CD4-positive, CD25-positive, alpha-beta regulatory T cell (primary cell): Measurements from ENCODE around the gene NOTO. TPM values are rescaled to one million over a fixed set of nuclear protein-coding genes. Genes with fewer than 3 reads are reported as not detected.

Source experiments
- ATAC-seq, 2 donors: fragments of 150-1000 bp; cut with Tn5 transposase; one replicate each; pipeline ENCODE4 v1.10.0; 2021; ENCODE audit warnings: low read depth in 2 of 2, moderate number of reproducible peaks in 2 of 2, moderate library complexity in 1 of 2
- DNase-seq, 3 donors: peaks; one replicate each; pipeline versions ENCODE4 v3.0.0 to v3.0.0-alpha.2; 2012 to 2022; ENCODE audit warnings: mixed read lengths in 1 of 3
- H3K27ac ChIP-seq: one replicate; pipeline ENCODE4 v1.7.0; 2013; ENCODE audit warnings: mild to moderate bottlenecking, low read length; ENCODE audit not compliant: insufficient read depth, poor library complexity, severe bottlenecking
- H3K27me3 ChIP-seq: one replicate; pipeline ENCODE4 v1.7.0; 2013; ENCODE audit warnings: low read length; ENCODE audit not compliant: control insufficient read depth, insufficient read depth
- H3K36me3 ChIP-seq: one replicate; pipeline ENCODE4 v1.7.0; 2013; ENCODE audit warnings: mild to moderate bottlenecking, low read length, moderate library complexity; ENCODE audit not compliant: control insufficient read depth, insufficient read depth
- H3K4me1 ChIP-seq: 2 replicates; pipeline ENCODE4 v1.7.0; 2013; ENCODE audit warnings: mild to moderate bottlenecking, low read length; ENCODE audit not compliant: insufficient read depth, control insufficient read depth, poor library complexity, severe bottlenecking
- H3K4me3 ChIP-seq: one replicate; pipeline ENCODE4 v1.7.0; 2013; ENCODE audit warnings: low read depth, mild to moderate bottlenecking, low read length, moderate library complexity
- H3K9me3 ChIP-seq, 2 experiments: 1 replicate in 1 of 2; 2 replicates in 1 of 2; pipeline ENCODE4 v1.7.0; 2013; ENCODE audit warnings: low read length in 2 of 2, mild to moderate bottlenecking in 1 of 2, moderate library complexity in 1 of 2; ENCODE audit not compliant: control insufficient read depth in 2 of 2
- H3K27ac Mint-ChIP-seq, 3 donors: one replicate each; pipeline ENCODE4 v1.8.0; 2020 to 2022; ENCODE audit warnings: mild to moderate bottlenecking in 3 of 3, mixed read lengths in 3 of 3, moderate library complexity in 2 of 3
- H3K27me3 Mint-ChIP-seq: one replicate; pipeline ENCODE4 v1.8.0; 2022; ENCODE audit warnings: mild to moderate bottlenecking, mixed read lengths
- H3K36me3 Mint-ChIP-seq: one replicate; pipeline ENCODE4 v1.8.0; 2020; ENCODE audit warnings: mixed read lengths
- H3K4me1 Mint-ChIP-seq, 4 donors: one replicate each; pipeline ENCODE4 v1.8.0; 2020 to 2022; ENCODE audit warnings: mixed read lengths in 4 of 4, mild to moderate bottlenecking in 1 of 4
- H3K4me3 Mint-ChIP-seq, 4 donors: one replicate each; pipeline ENCODE4 v1.8.0; 2020 to 2022; ENCODE audit warnings: mild to moderate bottlenecking in 4 of 4, mixed read lengths in 4 of 4, moderate library complexity in 3 of 4
- H3K9me3 Mint-ChIP-seq, 7 donors: one replicate each; pipeline ENCODE4 v1.8.0; 2020 to 2022; ENCODE audit warnings: mixed read lengths in 7 of 7, mild to moderate bottlenecking in 3 of 7, moderate library complexity in 2 of 7
- polyA plus RNA-seq, 4 donors: library from polyadenylated mRNA; unstranded; fragments of 300-500 nt; fragmentation: Illumina TruSeq; gene quantifications; one replicate each; pipeline ENCODE4 v1.2.3, GENCODE V29; 2021
- total RNA-seq: library from RNA; stranded (reverse); gene quantifications from one replicate; pipeline ENCODE4 v1.2.3, GENCODE V29; 2022

NOTO gene
- total and polyA plus RNA-seq, 5 donors from 2014 or later: not detected

GRCh38 chr2:73252238-73253027, 50.1 kb downstream of the NOTO start:
- H3K9me3 Mint-ChIP-seq: no peaks in the 10 kb centered on the region
- no peaks in the 10 kb centered on the region for H3K27me3 Mint-ChIP-seq
- H3K36me3 Mint-ChIP-seq: peaks cover 22% of the 10 kb centered on the region
- Histone ChIP-seq H3K27me3 (no peaks in the 10 kb centered on the region), H3K27ac (no peak overlapping the region), H3K4me3 (no peak overlapping the region), H3K9me3 (no peaks in the 10 kb centered on the region), H3K4me1 (no peaks in the 10 kb centered on the region), H3K36me3 (peaks cover 67% of the 10 kb centered on the region)
- DNase-seq (no peak), ATAC-seq (no peak)
- H3K4me3 Mint-ChIP-seq: no peak overlapping the region
- H3K4me1 Mint-ChIP-seq: peaks cover 0 to 4% (median 0%) of the 10 kb centered on the region in 4 donors
- no peak overlapping the region for H3K27ac Mint-ChIP-seq

- Mint-ChIP-seq H3K4me3 (no peak overlapping the region), H3K36me3 (peaks cover 22% of the 10 kb centered on the region)
Measured at GRCh38 chr2:73253400-73253799, 51.0 kb downstream of the NOTO start.

GRCh38 chr2:73253901-73254300, 51.5 kb downstream of the NOTO start:
- peaks cover 18% of the 10 kb centered on the region for H3K36me3 Mint-ChIP-seq

More at GRCh38 chr2:73253400-73253799, 51.0 kb downstream of the NOTO start:
- Histone ChIP-seq H3K4me3 (no peak overlapping the region), H3K27ac (no peak overlapping the region), H3K36me3 (peaks cover 58% of the 10 kb centered on the region), H3K27me3 (no peaks in the 10 kb centered on the region), H3K9me3 (no peaks in the 10 kb centered on the region), H3K4me1 (peaks cover 6% of the 10 kb centered on the region)
- ATAC-seq (no peak), DNase-seq (no peak)
- Mint-ChIP-seq H3K4me1 (peaks cover 0 to 7% (median 0%) of the 10 kb centered on the region in 4 donors), H3K27ac (peak overlapping the region in 1 of 3 donors; percentile 43), H3K9me3 (no peaks in the 10 kb centered on the region), H3K27me3 (no peaks in the 10 kb centered on the region)

GRCh38 chr2:73254343-73255006, 52.1 kb downstream of the NOTO start:
- peaks cover 16% of the 10 kb centered on the region for H3K36me3 Mint-ChIP-seq
- H3K4me1 Mint-ChIP-seq: peaks cover 0 to 7% (median 0%) of the 10 kb centered on the region in 4 donors
- Histone ChIP-seq H3K4me1 (peaks cover 6% of the 10 kb centered on the region), H3K36me3 (peaks cover 47% of the 10 kb centered on the region), H3K4me3 (no peak overlapping the region), H3K27ac (no peak overlapping the region), H3K27me3 (no peaks in the 10 kb centered on the region), H3K9me3 (no peaks in the 10 kb centered on the region)
- H3K4me3 Mint-ChIP-seq: no peak overlapping the region
- DNase-seq (no peak), ATAC-seq (no peak)
- H3K9me3 Mint-ChIP-seq: no peaks in the 10 kb centered on the region
- H3K27ac Mint-ChIP-seq: peak overlapping the region in 1 of 3 donors; percentile 15
- H3K27me3 Mint-ChIP-seq: no peaks in the 10 kb centered on the region

More at GRCh38 chr2:73253901-73254300, 51.5 kb downstream of the NOTO start:
- Mint-ChIP-seq H3K9me3 (no peaks in the 10 kb centered on the region), H3K4me3 (no peak overlapping the region), H3K4me1 (peaks cover 0 to 7% (median 0%) of the 10 kb centered on the region in 4 donors), H3K27me3 (no peaks in the 10 kb centered on the region), H3K27ac (peak overlapping the region in 1 of 3 donors; percentile 15)
- peaks cover 6% of the 10 kb centered on the region for H3K4me1 ChIP-seq
- DNase-seq (no peak), ATAC-seq (no peak)
- peaks cover 53% of the 10 kb centered on the region for H3K36me3 ChIP-seq
- H3K27me3 ChIP-seq: no peaks in the 10 kb centered on the region
- no peaks in the 10 kb centered on the region for H3K9me3 ChIP-seq
- no peak overlapping the region for H3K4me3 ChIP-seq
- H3K27ac ChIP-seq: no peak overlapping the region

- H3K27me3 Mint-ChIP-seq: no peaks in the 10 kb centered on the region
- H3K4me1 Mint-ChIP-seq: peaks cover 0 to 7% (median 0%) of the 10 kb centered on the region in 4 donors
- Histone ChIP-seq H3K27ac (no peak overlapping the region), H3K9me3 (no peaks in the 10 kb centered on the region), H3K27me3 (no peaks in the 10 kb centered on the region), H3K4me1 (peaks cover 6% of the 10 kb centered on the region), H3K36me3 (peaks cover 44% of the 10 kb centered on the region), H3K4me3 (no peak overlapping the region)
- peak overlapping the region in 1 of 3 donors; percentile 66 for H3K27ac Mint-ChIP-seq
- H3K36me3 Mint-ChIP-seq: peaks cover 9% of the 10 kb centered on the region
- no peaks in the 10 kb centered on the region for H3K9me3 Mint-ChIP-seq
- no peak for DNase-seq
- H3K4me3 Mint-ChIP-seq: no peak overlapping the region
- ATAC-seq: peak in 1 of 2 donors; percentile 10
Measured at GRCh38 chr2:73255007-73255644, 52.8 kb downstream of the NOTO start.

GRCh38 chr2:73255907-73256617, 53.7 kb downstream of the NOTO start:
- no peak for ATAC-seq
- H3K4me1 Mint-ChIP-seq: peaks cover 0 to 7% (median 0%) of the 10 kb centered on the region in 4 donors

GRCh38 chr2:73256618-73256922, 54.2 kb downstream of the NOTO start:
- H3K36me3 ChIP-seq: peaks cover 31% of the 10 kb centered on the region
- H3K27ac Mint-ChIP-seq: peak overlapping the region in 1 of 3 donors; percentile 23

More at GRCh38 chr2:73255907-73256617, 53.7 kb downstream of the NOTO start:
- no peak for DNase-seq
- Histone ChIP-seq H3K4me3 (no peak overlapping the region), H3K27me3 (no peaks in the 10 kb centered on the region), H3K9me3 (no peaks in the 10 kb centered on the region), H3K36me3 (peaks cover 35% of the 10 kb centered on the region), H3K4me1 (peaks cover 6% of the 10 kb centered on the region), H3K27ac (no peak overlapping the region)
- H3K27ac Mint-ChIP-seq: peak overlapping the region in 1 of 3 donors; percentile 17
- no peaks in the 10 kb centered on the region for H3K9me3 Mint-ChIP-seq
- H3K4me3 Mint-ChIP-seq: no peak overlapping the region
- no peaks in the 10 kb centered on the region for H3K27me3 Mint-ChIP-seq
- H3K36me3 Mint-ChIP-seq: peaks cover 1% of the 10 kb centered on the region

More at GRCh38 chr2:73256618-73256922, 54.2 kb downstream of the NOTO start:
- Histone ChIP-seq H3K4me1 (peaks cover 6% of the 10 kb centered on the region), H3K27ac (no peak overlapping the region), H3K4me3 (no peak overlapping the region), H3K9me3 (no peaks in the 10 kb centered on the region), H3K27me3 (no peaks in the 10 kb centered on the region)
- peaks cover 2% of the 10 kb centered on the region for H3K36me3 Mint-ChIP-seq
- H3K9me3 Mint-ChIP-seq: no peaks in the 10 kb centered on the region
- peaks cover 0 to 7% (median 0%) of the 10 kb centered on the region in 4 donors for H3K4me1 Mint-ChIP-seq
- DNase-seq (no peak), ATAC-seq (no peak)
- no peaks in the 10 kb centered on the region for H3K27me3 Mint-ChIP-seq
- H3K4me3 Mint-ChIP-seq: no peak overlapping the region
